ENCODE results near the gene RAET1E. TPM values are rescaled to one million over a fixed set of nuclear protein-coding genes. Genes with fewer than 3 reads are reported as not detected.
A peak's percentile ranks its signal among the peaks of the same experiment; 100 is the strongest.
"Not testable (repeated sequence)": the region's sequence is repeated elsewhere in the genome, so short reads cannot be mapped to it uniquely, and the experiment has no call there.

RAET1E gene
- total and polyA plus RNA-seq, 8 donors, result 0.20 to 0.69 (median 0.50) TPM

DNA sequence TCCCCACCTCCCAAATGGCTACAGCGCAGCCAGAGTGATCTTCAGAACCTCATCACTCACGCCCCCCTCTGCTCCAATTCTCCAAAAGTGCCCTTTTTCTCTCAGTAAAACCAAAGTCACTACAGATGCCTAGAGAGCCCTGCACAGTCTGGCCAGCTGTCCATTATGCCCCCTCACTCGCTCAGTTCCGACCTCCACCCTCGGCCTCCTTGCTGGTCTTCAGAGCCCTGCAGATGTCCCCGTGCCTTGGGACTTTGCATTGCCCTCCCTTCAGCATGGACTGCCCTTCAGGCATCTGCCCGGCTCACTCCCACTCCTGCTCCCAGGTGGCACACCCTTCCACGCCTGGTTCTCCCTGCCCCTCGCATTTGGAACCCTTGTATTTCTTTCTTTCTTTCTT is 1.1 kb upstream of the RAET1E start:
- Histone ChIP-seq H3K4me3 (no peak overlapping the region), H3K36me3 (no peaks in the 10 kb centered on the region), H3K9me3 (no peaks in the 10 kb centered on the region), H3K27ac (no peak overlapping the region), H3K4me1 (peaks cover 12 to 33% of the 10 kb centered on the region in 2 donors), H3K27me3 (no peaks in the 10 kb centered on the region)
- ATAC-seq (no peak), DNase-seq (no peak)
- intact Hi-C loops (cut with DNase I), result no loop called here
- TF ChIP-seq CTCF (IDR thresholded peaks at IDR 0.05), result no peak

- intact Hi-C loops (cut with DNase I), result no loop called here
- H3K27me3 ChIP-seq, result no peaks in the 10 kb centered on the region
- H3K27ac ChIP-seq, result peak overlapping the region; percentile 69 to 71
- ATAC-seq, result peak; percentile 56
- TF ChIP-seq CTCF (IDR thresholded peaks at IDR 0.05), result no peak
- no peaks in the 10 kb centered on the region for H3K36me3 ChIP-seq
- no peaks in the 10 kb centered on the region for H3K9me3 ChIP-seq
- peaks cover 12 to 33% of the 10 kb centered on the region in 2 donors for H3K4me1 ChIP-seq
- H3K4me3 ChIP-seq, result no peak overlapping the region
- DNase-seq, result peak in 3 of 4 donors; percentile 55 to 78 (median 72)
Observed at GRCh38 chr6:149897015-149897697, 757 bp downstream of the RAET1E start.

DNA sequence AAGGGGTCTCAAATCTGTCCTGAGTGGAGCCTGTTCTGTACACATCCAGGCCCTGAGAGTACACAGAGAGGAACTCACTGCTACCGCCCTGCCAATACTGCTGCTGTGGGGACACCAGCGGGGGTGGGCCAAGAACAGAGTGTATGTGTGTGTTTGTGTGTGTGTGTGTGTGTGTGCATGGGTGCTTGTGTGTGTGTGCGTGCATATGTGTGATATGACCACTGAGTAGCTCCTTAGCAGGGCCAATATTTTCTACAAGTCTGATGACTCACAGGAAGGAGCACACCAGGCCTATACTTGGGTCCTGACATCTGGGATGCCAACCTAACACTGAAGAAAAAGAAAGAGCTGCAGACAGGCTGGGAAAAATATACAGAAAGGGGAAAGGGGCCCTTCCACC is 1.4 kb downstream of the RAET1E start:
- TF ChIP-seq CTCF (IDR thresholded peaks at IDR 0.05), result no peak
- intact Hi-C loops (cut with DNase I), result no loop called here
- H3K4me3 ChIP-seq, result no peak overlapping the region
- H3K27ac ChIP-seq, result peak overlapping the region; percentile 71 to 78
- H3K9me3 ChIP-seq, result no peaks in the 10 kb centered on the region
- H3K36me3 ChIP-seq, result no peaks in the 10 kb centered on the region
- peaks cover 12 to 33% of the 10 kb centered on the region in 2 donors for H3K4me1 ChIP-seq
- ATAC-seq (no peak), DNase-seq (no peak)
- H3K27me3 ChIP-seq, result no peaks in the 10 kb centered on the region

- Histone ChIP-seq H3K9me3 (no peaks in the 10 kb centered on the region), H3K4me1 (peaks cover 12 to 33% of the 10 kb centered on the region in 2 donors), H3K4me3 (no peak overlapping the region), H3K36me3 (no peaks in the 10 kb centered on the region), H3K27me3 (no peaks in the 10 kb centered on the region), H3K27ac (peak overlapping the region; percentile 65 to 78)
- TF ChIP-seq CTCF (IDR thresholded peaks at IDR 0.05), result no peak
- ATAC-seq (peak; percentile 52), DNase-seq (peak in 2 of 4 donors; percentile 11 to 53)
- intact Hi-C loops (cut with DNase I), result no loop called here
Observed at GRCh38 chr6:149895833-149896271, 2.1 kb downstream of the RAET1E start.

- ATAC-seq, result peak; percentile 88
- intact Hi-C loops (cut with DNase I), result no loop called here
- Histone ChIP-seq H3K27ac (peak overlapping the region; percentile 65 to 78), H3K9me3 (no peaks in the 10 kb centered on the region), H3K27me3 (no peaks in the 10 kb centered on the region), H3K4me1 (peaks cover 12 to 33% of the 10 kb centered on the region in 2 donors), H3K4me3 (no peak overlapping the region), H3K36me3 (no peaks in the 10 kb centered on the region)
- peak in 3 of 4 donors; percentile 41 to 88 (median 75) for DNase-seq
- no peak for TF ChIP-seq CTCF (IDR thresholded peaks at IDR 0.05)
Observed at GRCh38 chr6:149895048-149895590, 2.8 kb downstream of the RAET1E start.

DNA sequence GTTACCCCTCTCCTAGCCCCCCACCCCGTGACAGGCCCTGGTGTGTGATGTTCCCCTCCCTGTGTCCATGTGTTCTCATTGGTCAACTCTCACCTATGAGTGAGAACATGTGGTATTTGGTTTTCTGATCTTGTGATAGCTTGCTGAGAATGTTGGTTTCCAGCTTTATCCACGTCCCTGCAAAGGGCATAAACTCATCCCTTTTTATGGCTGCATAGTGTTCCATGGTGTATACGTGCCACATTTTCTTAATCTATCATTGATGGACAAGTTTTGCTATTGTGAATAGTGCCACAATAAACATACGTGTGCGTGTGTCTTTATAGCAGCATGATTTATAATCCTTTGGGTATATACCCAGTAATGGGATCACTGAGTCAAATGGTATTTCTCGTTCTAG is 6.0 kb downstream of the RAET1E start:
- ATAC-seq; H3K27ac ChIP-seq; H3K9me3 ChIP-seq; H3K4me3 ChIP-seq; intact Hi-C loops (cut with DNase I); H3K36me3 ChIP-seq; DNase-seq; H3K27me3 ChIP-seq: not testable (repeated sequence)
- peaks cover 12 to 23% of the 10 kb centered on the region in 2 donors for H3K4me1 ChIP-seq

Measured in left lung (tissue), 10 donors.